A673 (cell line): ENCODE measurements around the gene TACC2.

Source experiments
- CTCF ChIP-seq: fragments of 300-800, 200-600 bp; sonication (generic); conservative IDR thresholded peaks from 2 replicates; pipeline ENCODE4 v1.5.1; 2017; ENCODE audit warnings: low read depth, mild to moderate bottlenecking, antibody characterized with exemption, low read length, moderate library complexity, mixed read lengths
- EZH2 ChIP-seq: fragments of 200-600 bp; sonication (generic); IDR thresholded peaks from 2 replicates; pipeline ENCODE4 v1.6.1; 2017; ENCODE audit warnings: borderline replicate concordance, low read depth, mild to moderate bottlenecking, mixed read lengths, antibody characterized with exemption, low read length; ENCODE audit not compliant: poor library complexity, severe bottlenecking

- TF ChIP-seq CTCF (no peak), EZH2 (no peak)
Observed at GRCh38 chr10:122285506-122286444, 296.8 kb downstream of the TACC2 start.
